ENCODE measurements around the gene NUMA1. TPM values are rescaled to one million over a fixed set of nuclear protein-coding genes. Genes with fewer than 3 reads are reported as not detected.

Gene NUMA1
- total RNA-seq, 4 donors from 2014 or later = 345 to 650 (median 380) TPM

DNA sequence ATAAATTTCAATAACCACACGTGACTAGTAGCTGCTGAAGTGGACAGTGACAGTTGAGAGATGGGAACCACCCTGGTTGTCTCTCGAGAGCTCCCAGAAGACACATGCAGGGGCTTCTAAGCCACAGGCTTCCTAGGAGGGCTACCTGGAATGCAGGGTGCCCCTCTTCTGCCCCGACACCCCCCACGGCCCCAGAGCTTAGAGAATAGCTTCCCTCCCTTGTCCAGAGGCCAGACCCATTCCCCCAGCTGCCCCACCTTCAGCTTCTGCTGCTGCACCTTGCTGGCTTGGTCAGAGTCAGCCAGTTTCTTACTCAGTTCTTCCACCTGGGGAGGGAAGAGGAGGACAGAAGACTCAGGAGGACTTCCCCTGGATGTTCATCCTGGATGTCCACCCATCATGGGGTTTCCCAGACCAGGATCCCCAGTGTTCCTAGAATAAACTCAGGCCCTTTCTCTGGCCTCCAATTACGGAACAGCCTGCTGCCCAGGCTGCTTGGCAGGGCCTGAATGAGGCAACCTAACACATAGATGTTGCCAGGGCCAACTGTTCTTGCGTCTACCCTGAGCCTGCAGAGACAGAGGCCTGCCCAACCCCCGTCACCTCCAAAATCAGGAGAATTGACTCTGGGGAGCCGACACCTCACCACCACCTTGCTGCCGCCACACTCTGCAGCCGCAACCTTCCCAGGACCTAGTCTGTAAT lies 69.7 kb downstream of the NUMA1 start:
- Histone ChIP-seq H3K4me1 (peaks cover 0 to 48% (median 4%) of the 10 kb centered on the region in 4 donors), H3K27ac (no peak overlapping the region), H3K9me3 (no peaks in the 10 kb centered on the region), H3K36me3 (peaks cover 32 to 100% (median 72%) of the 10 kb centered on the region in 3 donors), H3K27me3 (no peaks in the 10 kb centered on the region), H3K4me3 (no peak overlapping the region)
- no peak for DNase-seq (ENCODE audit: low spot score in 2 of 2)
- TF ChIP-seq EP300 (IDR thresholded peaks at IDR 0.05) = no peak
- TF ChIP-seq, protein P1, sequence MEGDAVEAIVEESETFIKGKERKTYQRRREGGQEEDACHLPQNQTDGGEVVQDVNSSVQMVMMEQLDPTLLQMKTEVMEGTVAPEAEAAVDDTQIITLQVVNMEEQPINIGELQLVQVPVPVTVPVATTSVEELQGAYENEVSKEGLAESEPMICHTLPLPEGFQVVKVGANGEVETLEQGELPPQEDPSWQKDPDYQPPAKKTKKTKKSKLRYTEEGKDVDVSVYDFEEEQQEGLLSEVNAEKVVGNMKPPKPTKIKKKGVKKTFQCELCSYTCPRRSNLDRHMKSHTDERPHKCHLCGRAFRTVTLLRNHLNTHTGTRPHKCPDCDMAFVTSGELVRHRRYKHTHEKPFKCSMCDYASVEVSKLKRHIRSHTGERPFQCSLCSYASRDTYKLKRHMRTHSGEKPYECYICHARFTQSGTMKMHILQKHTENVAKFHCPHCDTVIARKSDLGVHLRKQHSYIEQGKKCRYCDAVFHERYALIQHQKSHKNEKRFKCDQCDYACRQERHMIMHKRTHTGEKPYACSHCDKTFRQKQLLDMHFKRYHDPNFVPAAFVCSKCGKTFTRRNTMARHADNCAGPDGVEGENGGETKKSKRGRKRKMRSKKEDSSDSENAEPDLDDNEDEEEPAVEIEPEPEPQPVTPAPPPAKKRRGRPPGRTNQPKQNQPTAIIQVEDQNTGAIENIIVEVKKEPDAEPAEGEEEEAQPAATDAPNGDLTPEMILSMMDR (IDR thresholded peaks at IDR 0.05) = no peak
- no peak for TF ChIP-seq POLR2A (IDR thresholded peaks at IDR 0.05)
- WGBS, 2 donors = 83 to 85% methylated on average over 9 to 10 of the region's 10 CpGs

DNA sequence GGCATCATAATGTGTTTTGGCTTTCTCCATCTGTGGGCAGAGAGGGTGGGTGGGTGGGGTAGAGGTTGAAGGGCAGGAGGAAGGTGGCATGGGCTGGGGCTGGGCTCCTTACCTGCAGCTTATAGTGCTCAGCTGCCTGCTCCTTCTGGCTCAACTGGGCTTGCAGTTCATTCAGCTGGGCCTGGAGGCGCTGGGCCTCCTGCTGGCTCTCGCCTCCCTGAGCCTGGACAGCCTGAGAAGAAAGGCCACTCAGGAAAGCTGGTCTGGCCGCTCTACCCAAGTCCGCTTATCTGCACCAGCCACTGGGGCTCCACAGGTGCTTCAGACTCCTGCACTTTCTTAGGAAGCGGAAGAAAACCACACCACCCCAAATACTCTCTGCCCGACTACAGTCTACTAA lies 71.2 kb downstream of the NUMA1 start:
- Histone ChIP-seq H3K36me3 (peaks cover 30 to 100% (median 71%) of the 10 kb centered on the region in 3 donors), H3K4me1 (peaks cover 0 to 35% (median 4%) of the 10 kb centered on the region in 4 donors), H3K9me3 (no peaks in the 10 kb centered on the region)

DNA sequence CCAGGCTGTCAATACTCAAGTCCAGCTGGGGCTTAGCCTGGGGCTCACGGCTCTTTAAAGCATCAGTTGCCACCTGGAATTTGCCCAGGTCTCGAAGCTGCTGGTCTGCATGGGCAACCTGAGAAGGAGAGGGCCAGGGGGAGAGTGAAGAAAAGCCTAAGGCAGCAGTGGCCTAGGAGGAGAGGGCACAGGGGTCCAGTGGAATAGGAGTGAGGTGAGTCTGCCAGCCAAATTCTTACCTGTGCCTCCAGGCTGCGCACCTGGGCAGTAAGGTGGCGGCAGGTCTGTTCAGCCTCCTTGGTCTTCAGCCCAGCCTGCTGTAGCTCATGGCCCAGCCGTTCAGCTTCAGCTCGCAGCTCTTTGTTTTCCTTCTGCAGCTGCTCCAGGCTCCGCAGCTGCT lies 71.6 kb downstream of the NUMA1 start:
- 82 to 86% methylated on average over 7 of the region's 7 CpGs for WGBS, 2 donors
- peaks cover 0 to 31% (median 4%) of the 10 kb centered on the region in 4 donors for H3K4me1 ChIP-seq
- TF ChIP-seq, protein P1 (IDR thresholded peaks at IDR 0.05) = no peak
- TF ChIP-seq POLR2A (IDR thresholded peaks at IDR 0.05) = no peak
- no peak overlapping the region for H3K4me3 ChIP-seq
- no peak for DNase-seq (ENCODE audit: low spot score in 2 of 2)
- no peak overlapping the region for H3K27ac ChIP-seq
- peaks cover 26 to 100% (median 71%) of the 10 kb centered on the region in 3 donors for H3K36me3 ChIP-seq
- H3K27me3 ChIP-seq = no peaks in the 10 kb centered on the region
- no peaks in the 10 kb centered on the region for H3K9me3 ChIP-seq

More for the DNA sequence above, 71.2 kb downstream of the NUMA1 start:
- Histone ChIP-seq H3K27ac (no peak overlapping the region), H3K4me3 (no peak overlapping the region), H3K27me3 (no peaks in the 10 kb centered on the region)
- no peak for DNase-seq (ENCODE audit: low spot score in 2 of 2)
- 94 to 95% methylated on average over 6 of the region's 6 CpGs for WGBS, 2 donors
- TF ChIP-seq, protein P1 (IDR thresholded peaks at IDR 0.05) = no peak
- TF ChIP-seq EP300 (IDR thresholded peaks at IDR 0.05) (no peak), POLR2A (IDR thresholded peaks at IDR 0.05) (no peak)

DNA sequence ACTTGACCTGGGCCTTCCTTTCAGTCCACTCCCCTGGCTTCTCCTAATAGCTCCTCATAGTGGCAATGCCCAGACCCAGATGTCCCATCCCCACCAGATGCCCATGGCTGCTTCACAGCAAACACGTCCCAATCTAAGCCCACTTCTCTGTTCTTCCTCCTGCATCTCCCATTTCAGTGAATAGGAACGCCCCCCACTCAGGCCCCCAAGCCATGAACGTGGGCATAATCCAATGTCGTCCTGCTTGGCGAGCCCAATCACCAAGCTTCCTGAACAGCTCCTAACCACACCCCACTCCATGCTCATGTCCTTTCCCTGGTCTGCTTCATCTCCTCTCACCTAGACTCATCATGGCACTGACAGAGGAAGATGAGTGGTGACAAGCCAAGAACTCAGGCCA lies 72.8 kb downstream of the NUMA1 start:
- Histone ChIP-seq H3K36me3 (peaks cover 22 to 100% (median 66%) of the 10 kb centered on the region in 3 donors), H3K4me1 (peaks cover 0 to 19% (median 4%) of the 10 kb centered on the region in 4 donors), H3K27ac (no peak overlapping the region), H3K4me3 (no peak overlapping the region), H3K9me3 (no peaks in the 10 kb centered on the region), H3K27me3 (no peaks in the 10 kb centered on the region)
- TF ChIP-seq, protein P1 (IDR thresholded peaks at IDR 0.05) = no peak
- TF ChIP-seq EP300 (IDR thresholded peaks at IDR 0.05) = no peak
- TF ChIP-seq POLR2A (IDR thresholded peaks at IDR 0.05) = no peak
- DNase-seq (ENCODE audit: low spot score in 2 of 2) = no peak
- WGBS, 2 donors = 74 to 77% methylated on average over 5 of the region's 5 CpGs

DNA sequence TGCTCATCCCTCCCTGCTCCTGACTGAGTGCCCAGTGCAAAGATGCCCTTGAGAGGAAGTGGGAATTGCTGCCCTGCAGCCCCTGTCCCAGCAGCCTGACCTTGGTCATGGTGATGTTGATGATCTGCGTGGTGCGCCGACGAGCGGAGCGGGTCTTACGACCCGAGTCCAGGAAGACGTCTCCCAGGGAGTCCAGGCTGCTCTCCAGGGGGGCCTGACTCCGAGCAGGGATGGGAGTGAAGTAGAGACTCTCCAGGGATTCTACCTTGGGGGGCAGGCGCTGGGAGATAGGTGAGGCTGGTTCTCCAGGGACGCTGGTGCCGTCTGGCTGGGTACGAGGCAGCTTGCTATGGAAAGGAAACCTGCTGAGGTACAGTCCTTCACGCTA lies 73.3 kb downstream of the NUMA1 start:
- DNase-seq (ENCODE audit: low spot score in 2 of 2) = no peak
- 75 to 81% methylated on average over 10 to 15 of the region's 15 CpGs for WGBS, 2 donors
- H3K4me3 ChIP-seq = no peak overlapping the region
- peaks cover 22 to 100% (median 65%) of the 10 kb centered on the region in 3 donors for H3K36me3 ChIP-seq
- no peaks in the 10 kb centered on the region for H3K27me3 ChIP-seq
- H3K9me3 ChIP-seq = no peaks in the 10 kb centered on the region
- H3K4me1 ChIP-seq = peaks cover 0 to 14% (median 2%) of the 10 kb centered on the region in 4 donors
- TF ChIP-seq POLR2A (IDR thresholded peaks at IDR 0.05) = no peak
- TF ChIP-seq, protein P1 (IDR thresholded peaks at IDR 0.05) = no peak
- TF ChIP-seq EP300 (IDR thresholded peaks at IDR 0.05) = no peak
- H3K27ac ChIP-seq = no peak overlapping the region

All from tibial nerve (tissue), 4 donors.